H9 (cell line): ENCODE data around the gene TSPO2. TPM values are rescaled to one million over a fixed set of nuclear protein-coding genes. Genes with fewer than 3 reads are reported as not detected.
A peak's percentile ranks its signal among the peaks of the same experiment; 100 is the strongest.

Experiments
- DNase-seq: peaks from one replicate; pipeline ENCODE4 v3.0.0-alpha.2; 2017
- H2AFZ ChIP-seq: one replicate; pipeline ENCODE4 v1.6.1; 2013; ENCODE audit warnings: mild to moderate bottlenecking, low read length, control low read depth, moderate library complexity
- H2AK5ac ChIP-seq: 2 replicates; pipeline ENCODE4 v1.6.1; 2013; ENCODE audit warnings: low read length, control low read depth, mixed read lengths; ENCODE audit not compliant: insufficient read length
- H2BK120ac ChIP-seq: one replicate; pipeline ENCODE4 v1.6.1; 2013; ENCODE audit warnings: low read depth, mild to moderate bottlenecking, low read length, control low read depth, inconsistent platforms; ENCODE audit not compliant: poor library complexity, severe bottlenecking
- H2BK12ac ChIP-seq: 2 replicates; pipeline ENCODE4 v1.6.1; 2013; ENCODE audit warnings: low read length, control low read depth, mixed read lengths, low read depth; ENCODE audit not compliant: insufficient read length
- H2BK15ac ChIP-seq: 2 replicates; pipeline ENCODE4 v1.6.1; 2013; ENCODE audit warnings: low read depth, low read length, control low read depth
- H2BK20ac ChIP-seq: one replicate; pipeline ENCODE4 v1.6.1; 2013; ENCODE audit warnings: low read depth, mild to moderate bottlenecking, low read length, control low read depth, inconsistent platforms; ENCODE audit not compliant: poor library complexity, severe bottlenecking
- H2BK5ac ChIP-seq: 2 replicates; pipeline ENCODE4 v1.6.1; 2013; ENCODE audit warnings: low read length, control low read depth, mixed read lengths; ENCODE audit not compliant: insufficient read length
- H3K14ac ChIP-seq: 2 replicates; pipeline ENCODE4 v1.6.1; 2013; ENCODE audit warnings: low read length, control low read depth; ENCODE audit not compliant: insufficient read depth
- H3K18ac ChIP-seq: 2 replicates; pipeline ENCODE4 v1.6.1; 2013; ENCODE audit warnings: low read depth, mild to moderate bottlenecking, mixed read lengths, low read length, control low read depth; ENCODE audit not compliant: insufficient read length
- H3K23ac ChIP-seq: 2 replicates; pipeline ENCODE4 v1.6.1; 2013; ENCODE audit warnings: low read length, control low read depth, mixed read lengths, low read depth; ENCODE audit not compliant: insufficient read length
- H3K23me2 ChIP-seq: 2 replicates; pipeline ENCODE4 v1.6.1; 2013; ENCODE audit warnings: low read depth, mild to moderate bottlenecking, mixed read lengths, low read length, control low read depth; ENCODE audit not compliant: insufficient read length, poor library complexity, severe bottlenecking
- H3K27ac ChIP-seq: 2 replicates; pipeline ENCODE4 v1.5.1; 2013; ENCODE audit warnings: low read length, control low read depth, mixed read lengths, low read depth; ENCODE audit not compliant: insufficient read length
- H3K27me3 ChIP-seq: 2 replicates; pipeline ENCODE4 v1.6.1; 2013; ENCODE audit warnings: low read length, control low read depth, inconsistent platforms; ENCODE audit not compliant: insufficient read depth
- H3K4ac ChIP-seq: 2 replicates; pipeline ENCODE4 v1.6.1; 2013; ENCODE audit warnings: low read depth, mild to moderate bottlenecking, control low read depth, inconsistent platforms, low read length, moderate library complexity
- H3K4me1 ChIP-seq: 2 replicates; pipeline ENCODE4 v1.6.1; 2013; ENCODE audit warnings: low read length, control low read depth, inconsistent platforms; ENCODE audit not compliant: insufficient read depth
- H3K4me2 ChIP-seq: 2 replicates; pipeline ENCODE4 v1.6.1; 2013; ENCODE audit warnings: low read length, control low read depth, mixed read lengths; ENCODE audit not compliant: insufficient read length, insufficient read depth
- H3K56ac ChIP-seq: 2 replicates; pipeline ENCODE4 v1.6.1; 2013; ENCODE audit warnings: low read depth, mild to moderate bottlenecking, mixed read lengths, low read length, control low read depth; ENCODE audit not compliant: insufficient read length
- H3K79me1 ChIP-seq: 2 replicates; pipeline ENCODE4 v1.6.1; 2013; ENCODE audit warnings: low read depth, mild to moderate bottlenecking, moderate library complexity, low read length, control low read depth, inconsistent platforms; ENCODE audit not compliant: insufficient read depth, poor library complexity, severe bottlenecking
- H3K79me2 ChIP-seq: 2 replicates; pipeline ENCODE4 v1.6.1; 2013; ENCODE audit warnings: low read length, control low read depth, inconsistent platforms; ENCODE audit not compliant: insufficient read depth
- H3K9ac ChIP-seq: 2 replicates; pipeline ENCODE4 v1.6.1; 2013; ENCODE audit warnings: low read length, control low read depth, mixed read lengths; ENCODE audit not compliant: insufficient read length; ENCODE audit errors: extremely low read depth
- H3K9me3 ChIP-seq: one replicate; pipeline ENCODE4 v1.6.1; 2013; ENCODE audit warnings: low read depth, low read length, inconsistent platforms; ENCODE audit not compliant: control insufficient read depth
- H3T11ph ChIP-seq: one replicate; pipeline ENCODE4 v1.6.1; 2013; ENCODE audit warnings: mild to moderate bottlenecking, low read length, control low read depth, inconsistent platforms
- H4K20me1 ChIP-seq: one replicate; pipeline ENCODE4 v1.6.1; 2013; ENCODE audit not compliant: control insufficient read depth, insufficient read length, insufficient read depth
- H4K5ac ChIP-seq: 2 replicates; pipeline ENCODE4 v1.6.1; 2013; ENCODE audit warnings: low read depth, mild to moderate bottlenecking, mixed read lengths, low read length, control low read depth; ENCODE audit not compliant: insufficient read length
- H4K8ac ChIP-seq: replicated peaks from 2 replicates; pipeline ENCODE4 v1.6.1; 2013; ENCODE audit warnings: low read length, control low read depth, mixed read lengths, low read depth; ENCODE audit not compliant: insufficient read length
- H4K91ac ChIP-seq: 2 replicates; pipeline ENCODE4 v1.6.1; 2013; ENCODE audit warnings: low read depth, mild to moderate bottlenecking, moderate library complexity, mixed read lengths, low read length, control low read depth; ENCODE audit not compliant: insufficient read length
- H3K27ac Mint-ChIP-seq, 3 experiments: 2 replicates in 2 of 3; 3 replicates in 1 of 3; pipeline ENCODE4 v1.8.0; 2020 to 2021; ENCODE audit warnings: mixed read lengths in 3 of 3, mild to moderate bottlenecking in 1 of 3, moderate library complexity in 1 of 3
- H3K27me3 Mint-ChIP-seq: 2 replicates; pipeline ENCODE4 v1.8.0; 2021; ENCODE audit warnings: low read depth, mild to moderate bottlenecking, moderate library complexity, mixed read lengths
- H3K36me3 Mint-ChIP-seq, 3 experiments: 2 replicates in 2 of 3; 3 replicates in 1 of 3; pipeline ENCODE4 v1.8.0; 2020 to 2021; ENCODE audit warnings: low read depth in 3 of 3, mixed read lengths in 3 of 3; ENCODE audit not compliant: insufficient read depth in 1 of 3
- H3K4me1 Mint-ChIP-seq, 2 experiments: 2 replicates each; pipeline ENCODE4 v1.8.0; 2020; ENCODE audit warnings: mixed read lengths in 2 of 2
- H3K4me3 Mint-ChIP-seq, 2 experiments: 2 replicates in 1 of 2; 3 replicates in 1 of 2; pipeline ENCODE4 v1.8.0; 2020 to 2021; ENCODE audit warnings: mild to moderate bottlenecking in 2 of 2, mixed read lengths in 2 of 2, moderate library complexity in 1 of 2
- H3K9me3 Mint-ChIP-seq, 2 experiments: 2 replicates in 1 of 2; 3 replicates in 1 of 2; pipeline ENCODE4 v1.8.0; 2020; ENCODE audit warnings: mild to moderate bottlenecking in 2 of 2, mixed read lengths in 2 of 2, moderate library complexity in 1 of 2
- CTCF ChIP-seq: fragments of 200-600 bp; sonication (generic); conservative IDR thresholded peaks from 3 replicates; pipeline ENCODE4 v1.8.0; 2021; ENCODE audit warnings: antibody characterized with exemption, mild to moderate bottlenecking
- WGBS: extraction: QIAGEN DNeasy Blood & Tissue Kit; methylation state at CpG from one replicate; pipeline ENCODE4 v1.1.7; 2013; ENCODE audit warnings: missing lambda C conversion rate, low lambda C conversion rate, mixed read lengths; ENCODE audit not compliant: insufficient read length; ENCODE audit errors: extremely low coverage; 5-methylcytosine and 5-hydroxymethylcytosine counted together
- total RNA-seq: library from RNA; stranded (reverse); gene quantifications from 2 replicates; pipeline ENCODE4 v1.2.1, GENCODE V29; 2021

The TSPO2 gene
- total RNA-seq, 1 experiment from 2014 or later = not detected

DNA sequence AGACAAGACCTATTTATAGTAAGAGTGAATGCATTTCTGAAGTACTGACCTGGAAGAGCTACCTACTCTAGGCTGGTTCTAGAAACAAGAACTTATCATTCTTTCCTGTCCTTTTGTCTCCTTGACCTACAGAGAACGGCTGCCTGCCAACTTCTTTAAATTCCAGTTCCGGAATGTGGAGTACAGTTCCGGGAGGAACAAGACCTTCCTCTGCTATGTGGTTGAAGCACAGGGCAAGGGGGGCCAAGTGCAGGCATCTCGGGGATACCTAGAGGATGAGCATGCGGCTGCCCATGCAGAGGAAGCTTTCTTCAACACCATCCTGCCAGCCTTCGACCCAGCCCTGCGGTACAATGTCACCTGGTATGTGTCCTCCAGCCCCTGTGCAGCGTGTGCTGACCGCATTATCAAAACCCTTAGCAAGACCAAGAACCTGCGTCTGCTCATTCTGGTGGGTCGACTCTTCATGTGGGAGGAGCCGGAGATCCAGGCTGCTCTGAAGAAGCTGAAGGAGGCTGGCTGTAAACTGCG lies 19.0 kb downstream of the TSPO2 start:
- Histone ChIP-seq H3K23ac (no peak overlapping the region), H3K79me1 (no peaks in the 10 kb centered on the region)
- no peak overlapping the region; a peak in 2 of 7 replicates for H3K27ac Mint-ChIP-seq

More for the DNA sequence above, 19.0 kb downstream of the TSPO2 start:
- no peak overlapping the region for H2BK120ac ChIP-seq
- no peak overlapping the region for H2AK5ac ChIP-seq
- peaks cover 9 to 15% of the 10 kb centered on the region in 2 experiments for H3K4me1 Mint-ChIP-seq
- H2BK15ac ChIP-seq = no peak overlapping the region
- no peak overlapping the region for H3K4me2 ChIP-seq
- TF ChIP-seq CTCF = no peak
- H2BK5ac ChIP-seq = no peak overlapping the region
- H3K14ac ChIP-seq = no peak overlapping the region
- H3K23me2 ChIP-seq = no peaks in the 10 kb centered on the region
- H3K9me3 Mint-ChIP-seq = no peaks in the 10 kb centered on the region
- no peaks in the 10 kb centered on the region for H3K27me3 ChIP-seq
- no peak overlapping the region for H3K18ac ChIP-seq
- no peaks in the 10 kb centered on the region for H3K27me3 Mint-ChIP-seq
- H3K9ac ChIP-seq = no peak overlapping the region
- WGBS = no CpG with 5 or more reads among the region's 13 CpGs
- no peaks in the 10 kb centered on the region for H3K79me2 ChIP-seq
- no peak overlapping the region for H3K4me3 Mint-ChIP-seq
- H3K4me1 ChIP-seq = 0 out of 2 replicates have a peak, but pooled peaks cover 5% of the 10 kb centered on the region
- no peak overlapping the region for H2AFZ ChIP-seq
- H2BK12ac ChIP-seq = no peak overlapping the region
- no peak overlapping the region for H3K56ac ChIP-seq
- H3K36me3 Mint-ChIP-seq = peaks cover 2 to 24% (median 11%) of the 10 kb centered on the region in 3 experiments; a peak in 5 of 7 replicates
- no peak overlapping the region for H4K8ac ChIP-seq
- no peaks in the 10 kb centered on the region for H4K20me1 ChIP-seq
- no peak for DNase-seq
- H4K91ac ChIP-seq = no peak overlapping the region
- H3K27ac ChIP-seq = no peak overlapping the region
- H3K4ac ChIP-seq = no peak overlapping the region
- peak overlapping the region; percentile 27 for H2BK20ac ChIP-seq
- H3T11ph ChIP-seq = no peak overlapping the region
- no peak overlapping the region for H4K5ac ChIP-seq
- H3K9me3 ChIP-seq = no peaks in the 10 kb centered on the region
